Nasal cavity respiratory epithelium epithelial cell of viscerocranial mucosa (primary cell): ENCODE measurements around the gene VASP. TPM values are rescaled to one million over a fixed set of nuclear protein-coding genes. Genes with fewer than 3 reads are reported as not detected.

ENCODE experiments used
- total RNA-seq: library from RNA; depleted of rRNA; stranded (reverse); fragments of >200 nt; gene quantifications from 2 replicates; pipeline ENCODE4 v1.2.3, GENCODE V29; 2014

VASP gene
- total RNA-seq, result 80.8 and 90.2 TPM in 2 replicates

GRCh38 chr19:45506989-45507871 is at the start of gene VASP:
TSS of gene VASP (plus strand) at chr19:45507479. CDS start at chr19:45507772, 293 bp downstream.

GRCh38 chr19:45467456-45468158 is 39.7 kb upstream of the VASP start, which contains the start of gene FOSB:
TSS of gene FOSB (plus strand) at chr19:45467996. CDS start at chr19:45468587, 591 bp downstream.

DNA sequence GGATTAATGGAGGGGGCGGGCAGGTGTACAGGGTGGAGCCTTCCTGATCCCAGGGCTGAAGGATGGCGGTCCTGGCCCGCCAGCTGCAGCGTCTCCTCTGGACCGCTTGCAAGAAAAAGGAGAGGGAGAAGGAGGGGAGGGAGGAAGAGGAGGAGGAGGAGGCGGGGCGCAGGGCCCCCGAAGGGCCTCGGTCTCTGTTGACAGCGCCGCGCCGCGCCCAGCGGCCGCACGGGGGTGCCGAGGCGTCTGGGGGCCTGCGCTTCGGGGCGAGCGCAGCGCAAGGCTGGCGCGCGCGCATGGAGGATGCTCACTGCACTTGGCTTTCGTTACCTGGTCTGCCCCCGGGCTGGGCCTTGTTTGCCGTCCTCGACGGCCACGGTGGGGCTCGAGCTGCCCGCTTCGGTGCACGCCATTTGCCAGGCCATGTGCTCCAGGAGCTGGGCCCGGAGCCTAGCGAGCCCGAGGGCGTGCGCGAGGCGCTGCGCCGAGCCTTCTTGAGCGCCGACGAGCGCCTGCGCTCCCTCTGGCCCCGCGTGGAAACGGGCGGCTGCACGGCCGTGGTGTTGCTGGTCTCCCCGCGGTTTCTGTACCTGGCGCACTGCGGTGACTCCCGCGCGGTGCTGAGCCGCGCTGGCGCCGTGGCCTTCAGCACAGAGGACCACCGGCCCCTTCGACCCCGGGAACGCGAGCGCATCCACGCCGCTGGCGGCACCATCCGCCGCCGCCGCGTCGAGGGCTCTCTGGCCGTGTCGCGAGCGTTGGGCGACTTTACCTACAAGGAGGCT is 8.7 kb upstream of the VASP start, which contains the start of gene PPM1N:
Gene PPM1N (plus strand): TSS at position 33 of the 785 bp plus-strand sequence. CDS start 30 bp downstream, at position 63.

Other genes with a start within 250 kb of the VASP start
- not detected in 2 replicates for gene CKM, start 184.6 kb upstream of the VASP start, total RNA-seq
- 60.3 and 96.0 TPM in 2 replicates for gene KLC3, start 166.7 kb upstream of the VASP start, total RNA-seq
- gene ERCC2, start 136.9 kb upstream of the VASP start, total RNA-seq, result 7.2 and 10.0 TPM in 2 replicates
- gene PPP1R13L, start 102.4 kb upstream of the VASP start, total RNA-seq, result 20.2 and 91.4 TPM in 2 replicates
- 25.6 and 35.5 TPM in 2 replicates for gene POLR1G, start 100.8 kb upstream of the VASP start, total RNA-seq
- 36.2 and 84.8 TPM in 2 replicates for gene ERCC1, start 83.6 kb upstream of the VASP start, total RNA-seq
- 4.4 and 15.4 TPM in 2 replicates for gene FOSB, start 39.5 kb upstream of the VASP start, total RNA-seq
- gene RTN2, start 10.4 kb upstream of the VASP start, total RNA-seq, result 3.4 and 3.8 TPM in 2 replicates
- 1.1 and 1.4 TPM in 2 replicates for gene PPM1N, start 9.0 kb upstream of the VASP start, total RNA-seq
- 6.2 and 8.3 TPM in 2 replicates for gene OPA3, start 77.3 kb downstream of the VASP start, total RNA-seq
- not detected in 2 replicates for gene GPR4, start 94.7 kb downstream of the VASP start, total RNA-seq
- gene EML2, start 131.9 kb downstream of the VASP start, total RNA-seq, result 98.0 and 186 TPM in 2 replicates
- gene GIPR, start 160.7 kb downstream of the VASP start, total RNA-seq, result 0.93 and 1.0 TPM in 2 replicates
- gene SNRPD2, start 184.5 kb downstream of the VASP start, total RNA-seq, result 164 and 255 TPM in 2 replicates
- 7.8 and 20.2 TPM in 2 replicates for gene QPCTL, start 185.2 kb downstream of the VASP start, total RNA-seq
- gene FBXO46, start 223.4 kb downstream of the VASP start, total RNA-seq, result 8.0 and 8.2 TPM in 2 replicates
- not detected in 2 replicates for gene MEIOSIN, start 226.0 kb downstream of the VASP start, total RNA-seq